Psoas muscle (tissue), 8 donors: Measurements from ENCODE around the gene ETDA. TPM values are rescaled to one million over a fixed set of nuclear protein-coding genes. Genes with fewer than 3 reads are reported as not detected.
"Not testable (repeated sequence)": the region's sequence is repeated elsewhere in the genome, so short reads cannot be mapped to it uniquely, and the experiment has no call there.

Experiments used
- ATAC-seq, 4 donors: fragments of 200-7000 bp; cut with Tn5 transposase; one replicate each; pipeline ENCODE4 v1.9.1; 2020; ENCODE audit warnings: moderate library complexity in 3 of 4, mild to moderate bottlenecking in 2 of 4
- DNase-seq, 2 donors: peaks; one replicate each; pipeline ENCODE4 v3.0.0-alpha.2; 2020
- H3K27ac ChIP-seq: fragments of 200-600 bp; one replicate; pipeline ENCODE4 v1.8.0; 2022
- H3K27me3 ChIP-seq, 3 donors: fragments of 200-600 bp in 1 of 3; one replicate each; pipeline versions ENCODE4 v1.6.1 to v1.8.0; 2013 to 2022; ENCODE audit warnings: low read length in 2 of 3, mild to moderate bottlenecking in 2 of 3, moderate library complexity in 1 of 3; ENCODE audit not compliant: insufficient read depth in 3 of 3
- H3K36me3 ChIP-seq, 2 donors: fragments of 200-600 bp in 1 of 2; one replicate each; pipeline versions ENCODE4 v1.6.1 to v1.8.0; 2013 to 2022; ENCODE audit warnings: low read depth in 1 of 2, mild to moderate bottlenecking in 1 of 2, moderate library complexity in 1 of 2; ENCODE audit not compliant: insufficient read depth in 1 of 2
- H3K4me1 ChIP-seq: fragments of 200-600 bp; one replicate; pipeline ENCODE4 v1.8.0; 2022
- H3K4me3 ChIP-seq: fragments of 200-600 bp; one replicate; pipeline ENCODE4 v1.8.0; 2022; ENCODE audit warnings: mild to moderate bottlenecking
- H3K9me3 ChIP-seq: fragments of 200-600 bp; one replicate; pipeline ENCODE4 v1.8.0; 2022
- WGBS, 3 donors: extraction: QIAGEN DNeasy Blood & Tissue Kit; methylation state at CpG; one replicate each; pipeline versions ENCODE4 v1.1.6 to v1.1.7; 2013; 5-methylcytosine and 5-hydroxymethylcytosine counted together
- intact Hi-C, 2 donors: fragments of 100-400 bp; cut with DNase I; formaldehyde crosslinking; loops; one replicate each; pipeline versions ENCODE4 v1.11.0 to v1.14.2; 2022
- polyA plus RNA-seq, 3 donors: library from polyadenylated mRNA; stranded (reverse); fragments of 200-250 nt; gene quantifications; one replicate each; pipeline ENCODE4 v1.2.3, GENCODE V29; 2013
- total RNA-seq, 4 donors: library from RNA; stranded (reverse); fragmentation: NEBNext Ultra II Directional in 2 of 4; extraction: Animal tissue kit (Norgen Biotek cat#: 25700) in 2 of 4; gene quantifications; one replicate each; pipeline versions ENCODE4 v1.2.1 to v1.2.4, GENCODE V29; 2021 to 2023
- TF ChIP-seq, protein P1 (sequence below): fragments of 200-600 bp; IDR thresholded peaks from one replicate; pipeline ENCODE4 v1.8.0; 2022; ENCODE audit warnings: antibody characterized with exemption
- donor health status: healthy with polysubstance abuse.
- donor health status: DM: no; HTN: no; CAD: no; lungs with moderate emphysema.
- donor health status: Bipolar disorder and iron deficiency.
- donor health status: healthy.
- donor health status: DM: yes; HTN: yes; CAD: no.
- donor health status: DM: no; HTN: no; CAD: no.
- donor health status: DM: no; HTN: no; CAD: no.
- donor health status: DM: yes; HTN: yes; CAD: no.

Gene ETDA
- total and polyA plus RNA-seq, 7 donors: not detected

GRCh38 chrX:135257469-135257868, 5.6 kb downstream of the ETDA start:
- TF ChIP-seq, protein P1, sequence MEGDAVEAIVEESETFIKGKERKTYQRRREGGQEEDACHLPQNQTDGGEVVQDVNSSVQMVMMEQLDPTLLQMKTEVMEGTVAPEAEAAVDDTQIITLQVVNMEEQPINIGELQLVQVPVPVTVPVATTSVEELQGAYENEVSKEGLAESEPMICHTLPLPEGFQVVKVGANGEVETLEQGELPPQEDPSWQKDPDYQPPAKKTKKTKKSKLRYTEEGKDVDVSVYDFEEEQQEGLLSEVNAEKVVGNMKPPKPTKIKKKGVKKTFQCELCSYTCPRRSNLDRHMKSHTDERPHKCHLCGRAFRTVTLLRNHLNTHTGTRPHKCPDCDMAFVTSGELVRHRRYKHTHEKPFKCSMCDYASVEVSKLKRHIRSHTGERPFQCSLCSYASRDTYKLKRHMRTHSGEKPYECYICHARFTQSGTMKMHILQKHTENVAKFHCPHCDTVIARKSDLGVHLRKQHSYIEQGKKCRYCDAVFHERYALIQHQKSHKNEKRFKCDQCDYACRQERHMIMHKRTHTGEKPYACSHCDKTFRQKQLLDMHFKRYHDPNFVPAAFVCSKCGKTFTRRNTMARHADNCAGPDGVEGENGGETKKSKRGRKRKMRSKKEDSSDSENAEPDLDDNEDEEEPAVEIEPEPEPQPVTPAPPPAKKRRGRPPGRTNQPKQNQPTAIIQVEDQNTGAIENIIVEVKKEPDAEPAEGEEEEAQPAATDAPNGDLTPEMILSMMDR: no peak
- intact Hi-C loops: no loop called here
- ATAC-seq (no peak), DNase-seq (peak in 1 of 2 donors; percentile 21)
- Histone ChIP-seq H3K36me3 (no peaks in the 10 kb centered on the region), H3K27ac (no peak overlapping the region), H3K4me1 (no peaks in the 10 kb centered on the region), H3K4me3 (no peak overlapping the region), H3K27me3 (no peaks in the 10 kb centered on the region), H3K9me3 (no peaks in the 10 kb centered on the region)
- 91 to 96% (median 92%) methylated on average over 6 of the region's 6 CpGs for WGBS, 3 donors

- DNase-seq, H3K4me3 ChIP-seq, H3K9me3 ChIP-seq, H3K36me3 ChIP-seq, H3K4me1 ChIP-seq, intact Hi-C loops, H3K27ac ChIP-seq, H3K27me3 ChIP-seq, ATAC-seq: not testable (repeated sequence)
- WGBS, 3 donors: 84 to 100% (median 86%) methylated on average over 2 of the region's 2 CpGs
These were observed 9.1 kb downstream of the ETDA start for GRCh38 chrX:135260976-135261375.

GRCh38 chrX:135263376-135263775, 11.5 kb downstream of the ETDA start:
- H3K27me3 ChIP-seq, ATAC-seq, H3K4me1 ChIP-seq, H3K36me3 ChIP-seq, H3K27ac ChIP-seq, DNase-seq, intact Hi-C loops, H3K4me3 ChIP-seq, H3K9me3 ChIP-seq: not testable (repeated sequence)
- WGBS, 3 donors: 89 to 96% (median 92%) methylated on average over 8 of the region's 8 CpGs

DNA sequence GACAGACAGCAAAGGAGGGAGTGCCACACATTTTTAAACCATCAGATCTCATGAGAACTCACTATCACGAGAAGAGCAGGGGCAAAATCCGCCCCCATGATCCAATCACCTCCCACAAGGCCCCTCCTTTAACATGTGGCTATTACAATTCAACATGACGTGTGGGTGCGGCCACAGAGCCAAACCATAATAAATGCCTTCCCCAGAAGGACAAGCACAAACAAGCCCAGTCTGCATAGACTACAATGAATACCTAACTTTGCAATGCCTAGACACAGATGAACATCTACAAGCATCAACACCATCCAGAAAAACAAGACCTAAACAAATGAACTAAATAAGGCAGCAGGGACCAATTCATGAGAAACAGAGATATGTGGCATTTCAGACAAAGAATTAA, 12.3 kb downstream of the ETDA start:
- 80 to 88% (median 81%) methylated on average over 4 of the region's 4 CpGs for WGBS, 3 donors
- TF ChIP-seq, protein P1: no peak
- intact Hi-C loops: no loop called here
- no peaks in the 10 kb centered on the region for H3K4me1 ChIP-seq
- H3K36me3 ChIP-seq: no peaks in the 10 kb centered on the region
- H3K27ac ChIP-seq: no peak overlapping the region
- H3K4me3 ChIP-seq: no peak overlapping the region
- no peaks in the 10 kb centered on the region for H3K27me3 ChIP-seq
- ATAC-seq (no peak), DNase-seq (no peak)
- peaks cover 16% of the 10 kb centered on the region for H3K9me3 ChIP-seq

GRCh38 chrX:135273162-135273561, 21.3 kb downstream of the ETDA start:
- Histone ChIP-seq H3K27ac (no peak overlapping the region), H3K4me3 (no peak overlapping the region), H3K27me3 (no peaks in the 10 kb centered on the region), H3K4me1 (no peaks in the 10 kb centered on the region), H3K36me3 (no peaks in the 10 kb centered on the region), H3K9me3 (peaks cover 34% of the 10 kb centered on the region)
- intact Hi-C loops: no loop called here
- ATAC-seq: no peak
- no peak for DNase-seq
- TF ChIP-seq, protein P1: no peak
- WGBS, 3 donors: 63 to 90% (median 80%) methylated on average over 5 of the region's 5 CpGs

- H3K27me3 ChIP-seq: no peaks in the 10 kb centered on the region
- TF ChIP-seq, protein P1: no peak
- H3K27ac ChIP-seq: no peak overlapping the region
- H3K36me3 ChIP-seq: no peaks in the 10 kb centered on the region
- H3K4me3 ChIP-seq: no peak overlapping the region
- ATAC-seq: no peak
- intact Hi-C loops: no loop called here
- H3K4me1 ChIP-seq: no peaks in the 10 kb centered on the region
- peaks cover 34% of the 10 kb centered on the region for H3K9me3 ChIP-seq
- DNase-seq: no peak
These were observed 24.1 kb downstream of the ETDA start for GRCh38 chrX:135275973-135276372.
